Measurements from ENCODE around the gene CD81. TPM values are rescaled to one million over a fixed set of nuclear protein-coding genes. Genes with fewer than 3 reads are reported as not detected.
A peak's percentile ranks its signal among the peaks of the same experiment; 100 is the strongest.

CD81 gene
- total and polyA plus RNA-seq, 4 donors, result 412 to 708 (median 642) TPM

DNA sequence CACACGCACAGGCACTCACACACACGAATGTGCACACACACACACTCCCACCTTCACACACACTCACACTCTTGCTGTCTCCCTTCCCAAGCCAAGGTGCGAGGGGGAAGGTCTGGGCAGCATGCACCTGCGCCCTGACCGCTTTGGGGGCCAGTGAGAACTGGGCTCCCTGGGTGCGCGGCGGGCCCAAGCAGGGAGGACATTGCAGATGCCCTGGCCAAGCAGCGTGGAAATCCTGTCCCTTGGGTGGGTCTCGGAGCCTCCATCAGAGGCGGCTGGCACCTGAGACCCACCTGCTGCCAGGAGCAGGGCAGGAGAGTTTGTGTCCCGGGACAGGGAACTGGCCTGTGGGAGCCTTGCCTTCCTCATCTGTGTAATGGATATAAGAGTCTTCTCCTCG lies 3.3 kb downstream of the CD81 start:
- Histone ChIP-seq H3K27ac (ENCODE audit: low read depth in 1 of 2, low read length in 1 of 2) (peak overlapping the region; percentile 51 to 86), H3K4me1 (ENCODE audit: control insufficient read depth in 5 of 5, insufficient read depth in 5 of 5, low read length in 5 of 5) (peaks cover 20 to 60% (median 40%) of the 10 kb centered on the region in 5 donors), H3K9me3 (ENCODE audit: control insufficient read depth in 4 of 4, insufficient read depth in 3 of 4, low read length in 3 of 4) (no peaks in the 10 kb centered on the region), H3K36me3 (ENCODE audit: control insufficient read depth in 4 of 4, insufficient read depth in 4 of 4, low read length in 4 of 4) (peaks cover 0 to 10% (median 6%) of the 10 kb centered on the region in 4 donors), H3K27me3 (ENCODE audit: control insufficient read depth in 3 of 3, insufficient read depth in 3 of 3, low read length in 2 of 3) (no peaks in the 10 kb centered on the region), H3K4me3 (no peak overlapping the region), H3K9ac (ENCODE audit: insufficient read depth in 1 of 2, low read length in 2 of 2) (peak overlapping the region in 1 of 2 donors; percentile 47)
- DNase-seq (no peak), ATAC-seq (ENCODE audit: insufficient read depth, low FRiP score) (no peak)
- TF ChIP-seq, protein P1, sequence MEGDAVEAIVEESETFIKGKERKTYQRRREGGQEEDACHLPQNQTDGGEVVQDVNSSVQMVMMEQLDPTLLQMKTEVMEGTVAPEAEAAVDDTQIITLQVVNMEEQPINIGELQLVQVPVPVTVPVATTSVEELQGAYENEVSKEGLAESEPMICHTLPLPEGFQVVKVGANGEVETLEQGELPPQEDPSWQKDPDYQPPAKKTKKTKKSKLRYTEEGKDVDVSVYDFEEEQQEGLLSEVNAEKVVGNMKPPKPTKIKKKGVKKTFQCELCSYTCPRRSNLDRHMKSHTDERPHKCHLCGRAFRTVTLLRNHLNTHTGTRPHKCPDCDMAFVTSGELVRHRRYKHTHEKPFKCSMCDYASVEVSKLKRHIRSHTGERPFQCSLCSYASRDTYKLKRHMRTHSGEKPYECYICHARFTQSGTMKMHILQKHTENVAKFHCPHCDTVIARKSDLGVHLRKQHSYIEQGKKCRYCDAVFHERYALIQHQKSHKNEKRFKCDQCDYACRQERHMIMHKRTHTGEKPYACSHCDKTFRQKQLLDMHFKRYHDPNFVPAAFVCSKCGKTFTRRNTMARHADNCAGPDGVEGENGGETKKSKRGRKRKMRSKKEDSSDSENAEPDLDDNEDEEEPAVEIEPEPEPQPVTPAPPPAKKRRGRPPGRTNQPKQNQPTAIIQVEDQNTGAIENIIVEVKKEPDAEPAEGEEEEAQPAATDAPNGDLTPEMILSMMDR (IDR thresholded peaks at IDR 0.05; ENCODE audit: control extremely low read depth, extremely low read depth), result no peak
- 59 to 74% methylated on average over 13 of the region's 13 CpGs for WGBS, 2 donors

DNA sequence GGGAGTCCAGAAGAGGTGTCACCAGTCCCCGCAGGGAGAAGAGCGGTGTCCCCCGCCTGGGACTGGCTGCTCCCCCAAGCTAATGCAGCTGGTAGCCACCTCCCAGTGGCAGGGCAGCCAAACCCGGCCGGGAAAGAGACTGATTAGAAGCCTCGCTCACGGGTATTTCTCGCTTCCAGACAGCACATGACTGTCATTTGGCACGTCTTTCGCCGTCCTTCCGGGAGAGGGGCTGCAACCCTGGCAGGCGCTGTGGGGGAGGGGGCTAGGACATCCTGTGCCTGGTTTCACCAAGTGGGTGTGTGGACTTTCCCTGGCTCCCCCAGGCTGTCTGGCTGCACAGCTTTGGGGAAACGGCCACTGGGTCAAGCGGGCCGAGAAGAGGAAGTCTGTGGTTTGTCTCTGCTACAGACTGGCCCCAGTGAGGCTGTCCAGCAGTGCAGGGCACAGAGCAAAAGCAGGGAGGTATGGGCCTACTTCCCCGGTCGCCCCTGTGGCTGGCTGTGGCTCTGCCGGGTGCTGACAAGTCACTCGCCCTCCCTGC lies 3.8 kb downstream of the CD81 start:
- DNase-seq, result peak; percentile 58 to 80 (median 66)
- Histone ChIP-seq H3K9ac (ENCODE audit: insufficient read depth in 1 of 2, low read length in 2 of 2) (peak overlapping the region in 1 of 2 donors; percentile 47), H3K4me1 (ENCODE audit: control insufficient read depth in 5 of 5, insufficient read depth in 5 of 5, low read length in 5 of 5) (peaks cover 20 to 64% (median 40%) of the 10 kb centered on the region in 5 donors), H3K36me3 (ENCODE audit: control insufficient read depth in 4 of 4, insufficient read depth in 4 of 4, low read length in 4 of 4) (peaks cover 0 to 10% (median 8%) of the 10 kb centered on the region in 4 donors), H3K4me3 (no peak overlapping the region), H3K27ac (ENCODE audit: low read depth in 1 of 2, low read length in 1 of 2) (peak overlapping the region; percentile 51 to 86), H3K27me3 (ENCODE audit: control insufficient read depth in 3 of 3, insufficient read depth in 3 of 3, low read length in 2 of 3) (no peaks in the 10 kb centered on the region), H3K9me3 (ENCODE audit: control insufficient read depth in 4 of 4, insufficient read depth in 3 of 4, low read length in 3 of 4) (no peaks in the 10 kb centered on the region)
- ATAC-seq (ENCODE audit: insufficient read depth, low FRiP score), result peak; percentile 35
- TF ChIP-seq, protein P1 (IDR thresholded peaks at IDR 0.05; ENCODE audit: control extremely low read depth, extremely low read depth), result no peak
- 36 to 49% methylated on average over 18 to 20 of the region's 20 CpGs for WGBS, 2 donors

DNA sequence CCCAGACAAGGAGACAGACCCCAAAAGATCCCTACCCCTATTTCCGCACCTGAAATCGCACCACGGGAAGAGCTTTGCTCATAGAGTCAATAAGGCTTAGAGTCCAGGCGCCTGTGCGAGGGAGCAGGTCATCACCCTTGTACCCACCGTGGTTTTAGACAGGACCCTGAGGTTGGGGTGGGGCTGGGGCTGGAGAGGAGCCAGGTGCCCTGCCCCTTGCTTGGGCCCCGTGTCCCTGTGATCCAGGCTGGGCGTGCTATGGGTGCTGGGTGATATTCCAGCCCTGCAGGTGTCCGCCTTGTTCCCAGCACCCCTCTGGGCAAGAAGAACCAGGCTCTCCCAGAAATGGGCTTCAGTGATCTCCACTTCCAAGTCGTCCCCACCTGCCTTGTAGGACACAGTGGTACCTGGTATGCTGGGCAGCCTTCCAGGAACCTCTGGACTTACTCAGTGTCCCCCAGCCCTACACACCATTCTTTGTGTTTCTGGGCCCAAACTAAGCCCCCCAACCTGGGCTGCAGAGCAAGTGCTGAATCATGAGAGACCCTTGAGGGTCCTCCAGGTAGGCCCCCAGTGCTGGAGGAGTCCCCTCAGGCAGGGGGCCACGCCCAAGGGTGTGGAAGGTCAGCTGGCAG lies 4.5 kb downstream of the CD81 start:
- no peak for ATAC-seq (ENCODE audit: insufficient read depth, low FRiP score)
- H3K4me3 ChIP-seq, result no peak overlapping the region
- WGBS, 2 donors, result 77 to 86% methylated on average over 11 of the region's 11 CpGs

More for the DNA sequence above, 4.5 kb downstream of the CD81 start:
- Histone ChIP-seq H3K9ac (ENCODE audit: insufficient read depth in 1 of 2, low read length in 2 of 2) (no peak overlapping the region), H3K36me3 (ENCODE audit: control insufficient read depth in 4 of 4, insufficient read depth in 4 of 4, low read length in 4 of 4) (peaks cover 0 to 11% (median 9%) of the 10 kb centered on the region in 4 donors), H3K9me3 (ENCODE audit: control insufficient read depth in 4 of 4, insufficient read depth in 3 of 4, low read length in 3 of 4) (no peaks in the 10 kb centered on the region), H3K4me1 (ENCODE audit: control insufficient read depth in 5 of 5, insufficient read depth in 5 of 5, low read length in 5 of 5) (peaks cover 20 to 66% (median 42%) of the 10 kb centered on the region in 5 donors), H3K27ac (ENCODE audit: low read depth in 1 of 2, low read length in 1 of 2) (peak overlapping the region; percentile 86 to 87), H3K27me3 (ENCODE audit: control insufficient read depth in 3 of 3, insufficient read depth in 3 of 3, low read length in 2 of 3) (no peaks in the 10 kb centered on the region)
- TF ChIP-seq, protein P1 (IDR thresholded peaks at IDR 0.05; ENCODE audit: control extremely low read depth, extremely low read depth), result no peak
- DNase-seq, result no peak

Data from lung (tissue), 12 donors.